HEK293 (cell line): ENCODE measurements around the gene BMPR2.

Source experiments
- CTCF ChIA-PET: fragments of 350-600 bp; formaldehyde crosslinking; extraction: SDS; loops from one replicate; lab custom pipeline; 2021; ENCODE audit warnings: antibody characterized with exemption; lab: Yijun Ruan, JAX
- POLR2A ChIA-PET: fragments of 300-600 bp; formaldehyde crosslinking; extraction: SDS; loops from one replicate; lab custom pipeline; 2020; ENCODE audit warnings: antibody characterized with exemption, inconsistent platforms; lab: Yijun Ruan, JAX
- H3K27ac ChIP-seq: fragments of 200-500 bp; sonication (Bioruptor generic); 2 replicates; pipeline ENCODE4 v1.5.1; 2014; ENCODE audit warnings: low read depth, low read length, control low read depth, inconsistent platforms; ENCODE audit errors: extremely low read depth
- H3K36me3 ChIP-seq, 2 experiments: fragments of 200-500 bp in 1 of 2; sonication (Bioruptor generic) in 1 of 2; 1 replicate in 1 of 2; 2 replicates in 1 of 2; pipeline ENCODE4 v1.5.1; 2014 to 2017; ENCODE audit warnings: inconsistent platforms in 2 of 2, low read length in 2 of 2; ENCODE audit not compliant: control insufficient read depth in 2 of 2, insufficient read depth in 1 of 2
- H3K4me1 ChIP-seq: fragments of 200-500 bp; sonication (Bioruptor generic); 2 replicates; pipeline ENCODE4 v1.5.1; 2014; ENCODE audit warnings: mild to moderate bottlenecking, low read length, inconsistent platforms; ENCODE audit not compliant: control insufficient read depth, insufficient read depth
- H3K4me3 ChIP-seq: 2 replicates; pipeline ENCODE4 v1.5.1; 2011; ENCODE audit warnings: low read depth, mild to moderate bottlenecking, control low read depth, low read length, moderate library complexity
- H3K9me3 ChIP-seq: fragments of 200-500 bp; sonication (Bioruptor generic); 2 replicates; pipeline ENCODE4 v1.5.1; 2014; ENCODE audit warnings: low read depth, low read length, inconsistent platforms; ENCODE audit not compliant: control insufficient read depth, insufficient read depth
- ATF2 ChIP-seq: fragments of 450-650 bp; formaldehyde crosslinking; IDR thresholded peaks from 2 replicates; pipeline ENCODE4 v1.5.1; 2016; ENCODE audit warnings: missing biosample characterization, missing genetic modification characterization, low read depth
- EGR2 ChIP-seq: fragments of 450-650 bp; formaldehyde crosslinking; IDR thresholded peaks from 2 replicates; pipeline ENCODE4 v1.5.1; 2016; ENCODE audit warnings: low read depth, missing biosample characterization, missing genetic modification characterization
- GLI4 ChIP-seq: fragments of 450-650 bp; formaldehyde crosslinking; IDR thresholded peaks from 2 replicates; pipeline ENCODE4 v1.5.1; 2016; ENCODE audit warnings: missing biosample characterization, missing genetic modification characterization
- IKZF3 ChIP-seq: fragments of 450-650 bp; IDR thresholded peaks from 2 replicates; pipeline ENCODE4 v1.5.0; 2018; ENCODE audit warnings: missing biosample characterization, mild to moderate bottlenecking, missing genetic modification characterization, moderate library complexity
- MEIS1 ChIP-seq: sonication (generic); formaldehyde crosslinking; IDR thresholded peaks from 2 replicates; pipeline ENCODE4 v1.8.1; 2022; ENCODE audit warnings: missing genetic modification reagents, mild to moderate bottlenecking, borderline replicate concordance
- REST ChIP-seq: fragments of 450-650 bp; formaldehyde crosslinking; IDR thresholded peaks from 2 replicates; pipeline ENCODE4 v1.5.1; 2016; ENCODE audit warnings: missing biosample characterization, missing genetic modification characterization
- SALL2 ChIP-seq: fragments of 450-650 bp; formaldehyde crosslinking; IDR thresholded peaks from 2 replicates; pipeline ENCODE4 v1.5.0; 2017; ENCODE audit warnings: missing biosample characterization, mild to moderate bottlenecking, missing genetic modification characterization, borderline replicate concordance
- YY2 ChIP-seq: fragments of 450-650 bp; formaldehyde crosslinking; IDR thresholded peaks from 2 replicates; pipeline ENCODE4 v1.5.1; 2016; ENCODE audit warnings: missing biosample characterization, missing genetic modification characterization
- ZNF112 ChIP-seq: fragments of 450-650 bp; formaldehyde crosslinking; IDR thresholded peaks from 2 replicates; pipeline ENCODE4 v1.5.0; 2017; ENCODE audit warnings: missing biosample characterization, missing genetic modification characterization
- ZNF121 ChIP-seq: fragments of 450-650 bp; formaldehyde crosslinking; IDR thresholded peaks from 2 replicates; pipeline ENCODE4 v1.5.1; 2016; ENCODE audit warnings: missing biosample characterization, missing genetic modification characterization
- ZNF155 ChIP-seq: fragments of 450-650 bp; formaldehyde crosslinking; IDR thresholded peaks from 2 replicates; pipeline ENCODE4 v1.5.1; 2016; ENCODE audit warnings: missing biosample characterization, missing genetic modification characterization
- ZNF280C ChIP-seq: fragments of 450-650 bp; formaldehyde crosslinking; IDR thresholded peaks from 2 replicates; pipeline ENCODE4 v1.5.1; 2016; ENCODE audit warnings: missing biosample characterization, missing genetic modification characterization
- ZNF341 ChIP-seq: fragments of 450-650 bp; formaldehyde crosslinking; IDR thresholded peaks from 2 replicates; pipeline ENCODE4; 2016; ENCODE audit warnings: low read depth, missing biosample characterization, missing genetic modification characterization
- ZNF510 ChIP-seq: fragments of 450-650 bp; formaldehyde crosslinking; IDR thresholded peaks from 2 replicates; pipeline ENCODE4 v1.5.1; 2018; ENCODE audit warnings: mild to moderate bottlenecking, missing genetic modification characterization, missing biosample characterization; ENCODE audit not compliant: insufficient replicate concordance
- ZNF530 ChIP-seq: fragments of 450-650 bp; formaldehyde crosslinking; IDR thresholded peaks from 2 replicates; pipeline ENCODE4 v1.5.1; 2016; ENCODE audit warnings: low read depth, missing biosample characterization, missing genetic modification characterization
- ZNF558 ChIP-seq: fragments of 450-650 bp; formaldehyde crosslinking; IDR thresholded peaks from 2 replicates; pipeline ENCODE4 v1.5.1; 2016; ENCODE audit warnings: missing biosample characterization, missing genetic modification characterization
- ZNF560 ChIP-seq: fragments of 450-650 bp; formaldehyde crosslinking; IDR thresholded peaks from 2 replicates; pipeline ENCODE4 v1.5.1; 2017; ENCODE audit warnings: missing biosample characterization, missing genetic modification characterization, borderline replicate concordance
- ZNF585B ChIP-seq: fragments of 450-650 bp; formaldehyde crosslinking; IDR thresholded peaks from 2 replicates; pipeline ENCODE4 v1.5.1; 2016; ENCODE audit warnings: missing biosample characterization, missing genetic modification characterization
- ZNF654 ChIP-seq: fragments of 450-650 bp; formaldehyde crosslinking; IDR thresholded peaks from 2 replicates; pipeline ENCODE4 v1.5.1; 2016; ENCODE audit warnings: low read depth, missing biosample characterization, missing genetic modification characterization
- ZNF747 ChIP-seq: fragments of 450-650 bp; formaldehyde crosslinking; IDR thresholded peaks from 2 replicates; pipeline ENCODE4 v1.5.1; 2016; ENCODE audit warnings: missing biosample characterization, missing genetic modification characterization
- ZNF792 ChIP-seq: fragments of 450-650 bp; formaldehyde crosslinking; IDR thresholded peaks from 2 replicates; pipeline ENCODE4 v1.5.1; 2016; ENCODE audit warnings: missing biosample characterization, missing genetic modification characterization
- TF ChIP-seq, protein P1 (sequence below): fragments of 450-650 bp; formaldehyde crosslinking; IDR thresholded peaks from 2 replicates; pipeline ENCODE4 v1.5.1; 2016; ENCODE audit warnings: missing biosample characterization, missing genetic modification characterization

BMPR2 gene

GRCh38 chr2:202375609-202376408 lies at the start of gene BMPR2 (continued):
- TF ChIP-seq REST (tag by site-specific recombination) = no peak
- TF ChIP-seq ZNF792 (tag by site-specific recombination) = no peak
- TF ChIP-seq ZNF747 = no peak
- TF ChIP-seq ZNF341 (tag by site-specific recombination) = peak; percentile 80
- TF ChIP-seq IKZF3 = peak; percentile 65; the same call in 1 of the 2 replicates
- TF ChIP-seq ZNF585B = no peak
- no peak for TF ChIP-seq ZNF560 (tag by site-specific recombination)
- no peak for TF ChIP-seq ZNF155
- no peak for TF ChIP-seq ZNF112 (tag by site-specific recombination)

DNA sequence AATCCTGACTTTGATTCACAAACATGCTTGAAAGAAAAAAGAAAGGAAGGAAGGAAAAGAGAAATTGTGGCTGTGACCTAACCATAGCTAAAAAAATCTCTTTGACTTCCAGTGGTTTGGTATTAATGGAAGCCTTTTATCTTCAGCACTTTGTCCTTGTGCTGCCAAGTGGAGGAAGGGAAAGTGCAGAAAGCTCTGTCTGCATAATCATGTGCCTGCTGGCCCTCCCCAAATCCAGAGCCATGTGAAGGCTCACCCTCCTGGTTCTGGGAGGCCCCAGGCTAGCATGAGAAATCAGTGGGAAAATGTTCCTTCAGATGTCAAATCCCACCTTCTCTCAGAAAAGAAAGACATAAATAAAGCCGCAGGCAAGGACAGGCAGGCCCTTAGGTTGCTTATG lies 48.3 kb upstream of the BMPR2 start:
- no peak overlapping the region for H3K4me3 ChIP-seq
- no peak overlapping the region for H3K27ac ChIP-seq
- no peaks in the 10 kb centered on the region for H3K36me3 ChIP-seq
- TF ChIP-seq EGR2 (tag by site-specific recombination) = no peak
- TF ChIP-seq ZNF280C = no peak
- ChIA-PET CTCF (no interaction called here), POLR2A (no interaction called here)
- H3K4me1 ChIP-seq = no peaks in the 10 kb centered on the region
- H3K9me3 ChIP-seq = no peaks in the 10 kb centered on the region

DNA sequence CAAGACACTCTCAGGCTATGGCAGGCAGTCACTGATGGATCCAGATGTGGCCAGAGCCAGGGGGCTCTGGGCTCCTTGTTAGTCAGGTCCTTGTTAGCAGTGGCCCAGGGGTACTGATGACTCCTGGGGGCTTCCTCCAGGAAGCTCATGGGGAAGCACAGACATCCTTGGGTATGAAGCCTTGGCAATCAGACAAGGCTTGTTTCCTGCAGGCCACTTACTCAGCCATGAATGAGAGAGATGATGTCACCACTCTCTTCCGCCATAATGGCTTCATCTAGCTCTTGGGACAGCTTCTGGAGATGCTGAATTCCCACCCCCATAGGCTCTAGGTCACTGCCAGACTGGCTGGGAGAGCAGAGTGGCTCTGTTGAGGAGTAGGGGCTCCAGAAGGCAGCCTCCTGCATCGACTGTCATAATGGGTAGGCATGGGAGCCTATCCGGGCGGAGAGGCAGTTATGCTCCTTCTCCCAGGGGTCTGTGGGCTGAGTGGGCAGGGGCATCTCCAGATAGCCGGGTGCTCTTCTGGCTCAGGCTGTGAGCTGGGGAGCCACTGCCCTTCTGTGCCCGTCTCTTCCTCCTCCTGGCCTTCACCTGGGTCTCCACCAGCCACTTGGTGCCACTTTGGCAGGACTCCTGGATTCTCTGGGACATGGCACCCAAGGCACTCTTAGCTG lies 40.2 kb upstream of the BMPR2 start:
- Histone ChIP-seq H3K4me3 (no peak overlapping the region), H3K36me3 (no peaks in the 10 kb centered on the region), H3K27ac (no peak overlapping the region), H3K4me1 (peaks cover 13% of the 10 kb centered on the region), H3K9me3 (no peaks in the 10 kb centered on the region)
- POLR2A ChIA-PET = interaction anchor here (0.6 kb wide), 2 partner anchors 20 to 45 kb away, joined by 4 read pairs; no protein-coding TSS in a partner anchor
- CTCF ChIA-PET = no interaction called here
- TF ChIP-seq ZNF558 (tag by site-specific recombination) (no peak), ZNF341 (tag by site-specific recombination) (no peak), GLI4 (no peak), ATF2 (tag by site-specific recombination) (0 out of 2 replicates have a peak, but pooled peaks have one; percentile 52), ZNF510 (tag by site-specific recombination) (no peak), MEIS1 (CRISPR knock-in tag) (no peak), ZNF121 (tag by site-specific recombination) (no peak), ZNF530 (tag by site-specific recombination) (no peak), ZNF654 (tag by site-specific recombination) (no peak), SALL2 (tag by site-specific recombination) (no peak), YY2 (0 out of 2 replicates have a peak, but pooled peaks have one; percentile 44)
- TF ChIP-seq, protein P1, sequence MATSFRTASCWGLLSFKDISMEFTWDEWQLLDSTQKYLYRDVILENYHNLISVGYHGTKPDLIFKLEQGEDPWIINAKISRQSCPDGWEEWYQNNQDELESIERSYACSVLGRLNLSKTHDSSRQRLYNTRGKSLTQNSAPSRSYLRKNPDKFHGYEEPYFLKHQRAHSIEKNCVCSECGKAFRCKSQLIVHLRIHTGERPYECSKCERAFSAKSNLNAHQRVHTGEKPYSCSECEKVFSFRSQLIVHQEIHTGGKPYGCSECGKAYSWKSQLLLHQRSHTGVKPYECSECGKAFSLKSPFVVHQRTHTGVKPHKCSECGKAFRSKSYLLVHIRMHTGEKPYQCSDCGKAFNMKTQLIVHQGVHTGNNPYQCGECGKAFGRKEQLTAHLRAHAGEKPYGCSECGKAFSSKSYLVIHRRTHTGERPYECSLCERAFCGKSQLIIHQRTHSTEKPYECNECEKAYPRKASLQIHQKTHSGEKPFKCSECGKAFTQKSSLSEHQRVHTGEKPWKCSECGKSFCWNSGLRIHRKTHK (tag by site-specific recombination) = no peak
